Activated T-helper 1 cell treated with anti-CD3 and anti-CD28 coated beads, Interleukin-12 subunit alpha, Interleukin-12 subunit beta, Interleukin-2, Interleukin-4 antibody, amounts not matched to agents 30 ng/mL and 10 ng/mL and 1 ng/mL, durations not matched to agents 14 hours and 24 hours and 36 hours (primary cell): ENCODE measurements around the gene RANBP17. TPM values are rescaled to one million over a fixed set of nuclear protein-coding genes. Genes with fewer than 3 reads are reported as not detected.

Experiments used
- DNase-seq: peaks from one replicate; pipeline ENCODE4 v3.0.0; 2021; ENCODE audit warnings: low spot score
- H3K27ac Mint-ChIP-seq: one replicate; pipeline ENCODE4 v1.8.0; 2021; ENCODE audit warnings: mild to moderate bottlenecking, mixed read lengths
- H3K27me3 Mint-ChIP-seq: one replicate; pipeline ENCODE4 v1.8.0; 2022; ENCODE audit warnings: mild to moderate bottlenecking, moderate library complexity, mixed read lengths; ENCODE audit not compliant: insufficient read depth
- H3K36me3 Mint-ChIP-seq: one replicate; pipeline ENCODE4 v1.8.0; 2021; ENCODE audit warnings: low read depth, mixed read lengths
- H3K4me1 Mint-ChIP-seq: one replicate; pipeline ENCODE4 v1.8.0; 2021; ENCODE audit warnings: low read depth, mixed read lengths
- H3K4me3 Mint-ChIP-seq: one replicate; pipeline ENCODE4 v1.8.0; 2021; ENCODE audit warnings: mild to moderate bottlenecking, moderate library complexity, mixed read lengths
- H3K9me3 Mint-ChIP-seq: one replicate; pipeline ENCODE4 v1.8.0; 2021; ENCODE audit warnings: mixed read lengths
- intact Hi-C: fragments of 100-400 bp; cut with micrococcal nuclease; formaldehyde crosslinking; loops from one replicate; pipeline ENCODE4 v1.15.1; 2024
- total RNA-seq: library from RNA; stranded (reverse); gene quantifications from 2 replicates; pipeline ENCODE4 v1.2.3, GENCODE V29; 2022

RANBP17 gene
- total RNA-seq, 1 donor from 2014 or later: not detected

DNA sequence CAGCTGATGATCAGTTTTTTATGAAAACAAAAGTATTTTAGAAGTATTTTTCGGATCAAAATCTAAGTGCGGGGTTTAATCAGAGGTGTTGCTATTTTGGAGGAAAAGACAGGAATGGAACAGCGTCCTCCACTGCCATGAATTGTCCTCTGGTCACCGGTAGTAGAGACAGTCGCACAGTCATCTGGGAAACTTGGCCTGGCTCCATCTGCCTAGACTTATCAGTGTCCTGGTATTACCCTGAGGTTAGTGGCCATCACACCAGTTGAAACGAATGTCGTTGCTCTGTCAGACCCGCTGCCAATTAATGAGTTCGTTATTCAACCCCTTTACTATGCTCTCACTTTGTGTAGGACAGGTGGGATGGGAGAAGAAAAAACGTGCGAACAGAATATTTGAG is 455.4 kb downstream of the RANBP17 start:
- H3K27ac Mint-ChIP-seq: no peak overlapping the region
- H3K36me3 Mint-ChIP-seq: peaks cover 4% of the 10 kb centered on the region
- H3K9me3 Mint-ChIP-seq: no peaks in the 10 kb centered on the region
- no peak overlapping the region for H3K4me3 Mint-ChIP-seq
- peaks cover 63% of the 10 kb centered on the region for H3K27me3 Mint-ChIP-seq
- peaks cover 6% of the 10 kb centered on the region for H3K4me1 Mint-ChIP-seq
- no peak for DNase-seq
- intact Hi-C loops: loop anchor here (2.0 kb wide), 1 partner anchor 1922 kb away; no protein-coding TSS in a partner anchor

DNA sequence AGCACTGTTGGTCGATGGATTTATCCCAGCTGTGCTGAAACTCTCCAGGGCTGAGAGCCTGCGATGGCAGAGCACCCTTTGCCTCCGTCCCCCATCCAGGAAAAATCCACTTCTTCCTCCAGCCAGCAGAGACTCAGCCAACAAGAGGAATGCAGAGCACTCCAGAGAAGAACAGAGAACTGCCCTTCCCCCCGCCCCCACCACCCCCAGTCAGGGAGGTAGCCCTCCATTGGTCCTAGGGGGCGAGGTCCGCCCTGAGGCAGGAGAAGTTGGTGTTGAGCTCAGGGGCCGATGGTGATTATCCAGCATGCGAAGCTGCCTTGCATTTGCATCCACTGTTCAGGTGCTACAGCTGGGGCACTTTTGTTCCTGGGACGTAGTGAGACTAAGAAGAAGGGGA is 456.2 kb downstream of the RANBP17 start:
- Mint-ChIP-seq H3K9me3 (no peaks in the 10 kb centered on the region), H3K27me3 (peaks cover 65% of the 10 kb centered on the region), H3K36me3 (peaks cover 2% of the 10 kb centered on the region), H3K27ac (no peak overlapping the region), H3K4me1 (peaks cover 2% of the 10 kb centered on the region), H3K4me3 (no peak overlapping the region)
- DNase-seq: no peak
- intact Hi-C loops: no loop called here

DNA sequence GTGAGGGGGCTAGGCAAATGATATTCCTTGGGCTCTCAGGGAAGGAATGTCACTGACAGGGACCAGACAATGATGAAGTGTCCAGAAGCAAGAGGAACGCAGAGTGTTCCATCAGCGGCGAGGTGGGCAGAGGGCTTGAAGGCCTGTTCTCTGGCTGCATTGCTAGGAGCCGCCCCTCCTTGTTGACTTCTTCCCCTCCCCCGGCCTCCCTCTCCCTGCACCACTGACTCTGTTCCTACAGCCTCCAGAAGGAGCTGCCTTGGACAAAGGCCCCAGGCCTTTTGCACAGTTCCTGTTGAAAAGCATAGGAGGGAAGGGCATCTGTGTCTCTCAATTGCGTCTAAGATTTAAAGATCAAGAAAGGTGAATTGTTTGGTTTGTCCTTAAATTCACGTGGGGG is 459.6 kb downstream of the RANBP17 start:
- intact Hi-C loops: no loop called here
- Mint-ChIP-seq H3K27me3 (peaks cover 57% of the 10 kb centered on the region), H3K36me3 (no peaks in the 10 kb centered on the region)

DNA sequence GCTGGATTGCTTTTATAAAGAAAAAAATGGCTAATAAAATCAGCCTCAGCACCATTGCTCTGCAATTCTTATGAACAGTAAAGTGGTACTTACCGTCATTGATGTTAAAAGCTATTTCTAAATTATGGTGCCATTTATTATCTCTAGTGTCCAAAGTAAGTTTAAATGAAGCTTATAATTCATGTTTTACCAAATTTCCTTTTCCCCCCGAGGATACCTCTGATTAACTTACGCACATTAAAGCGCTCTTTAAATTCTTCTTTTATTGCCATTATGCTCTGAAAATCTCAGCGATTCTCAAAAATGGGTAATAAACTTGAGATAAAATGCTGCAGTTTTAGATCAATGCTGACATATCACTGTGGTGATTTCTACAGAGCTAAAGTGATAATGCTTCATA is 460.7 kb downstream of the RANBP17 start:
- no peaks in the 10 kb centered on the region for H3K9me3 Mint-ChIP-seq
- H3K4me1 Mint-ChIP-seq: no peaks in the 10 kb centered on the region
- H3K27ac Mint-ChIP-seq: no peak overlapping the region
- H3K27me3 Mint-ChIP-seq: peaks cover 54% of the 10 kb centered on the region
- DNase-seq: no peak
- H3K4me3 Mint-ChIP-seq: no peak overlapping the region
- H3K36me3 Mint-ChIP-seq: no peaks in the 10 kb centered on the region
- intact Hi-C loops: no loop called here

More for the DNA sequence above, 459.6 kb downstream of the RANBP17 start:
- no peak for DNase-seq
- no peak overlapping the region for H3K27ac Mint-ChIP-seq
- H3K4me1 Mint-ChIP-seq: no peaks in the 10 kb centered on the region
- H3K4me3 Mint-ChIP-seq: no peak overlapping the region
- no peaks in the 10 kb centered on the region for H3K9me3 Mint-ChIP-seq

DNA sequence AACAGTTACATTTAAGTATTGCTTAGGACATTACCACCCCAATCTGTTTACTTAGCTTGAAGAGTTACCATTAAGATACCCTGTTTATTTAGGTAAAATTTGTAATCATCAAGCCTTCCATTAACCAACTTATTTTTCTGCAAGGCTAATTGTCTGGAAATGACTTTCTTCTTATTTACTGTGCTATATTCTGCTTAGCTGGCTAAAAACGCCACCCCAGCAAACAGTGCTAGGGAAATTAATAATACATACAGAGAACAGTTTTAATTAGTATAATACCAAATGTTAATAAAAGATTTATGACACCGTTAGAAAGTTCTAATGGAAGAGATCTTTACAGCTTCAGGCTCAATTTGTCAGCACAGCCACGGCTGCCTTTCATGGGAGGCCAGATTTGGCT is 461.2 kb downstream of the RANBP17 start:
- Mint-ChIP-seq H3K9me3 (no peaks in the 10 kb centered on the region), H3K36me3 (no peaks in the 10 kb centered on the region), H3K27me3 (peaks cover 50% of the 10 kb centered on the region), H3K4me3 (no peak overlapping the region), H3K27ac (no peak overlapping the region), H3K4me1 (no peaks in the 10 kb centered on the region)
- intact Hi-C loops: no loop called here
- no peak for DNase-seq

DNA sequence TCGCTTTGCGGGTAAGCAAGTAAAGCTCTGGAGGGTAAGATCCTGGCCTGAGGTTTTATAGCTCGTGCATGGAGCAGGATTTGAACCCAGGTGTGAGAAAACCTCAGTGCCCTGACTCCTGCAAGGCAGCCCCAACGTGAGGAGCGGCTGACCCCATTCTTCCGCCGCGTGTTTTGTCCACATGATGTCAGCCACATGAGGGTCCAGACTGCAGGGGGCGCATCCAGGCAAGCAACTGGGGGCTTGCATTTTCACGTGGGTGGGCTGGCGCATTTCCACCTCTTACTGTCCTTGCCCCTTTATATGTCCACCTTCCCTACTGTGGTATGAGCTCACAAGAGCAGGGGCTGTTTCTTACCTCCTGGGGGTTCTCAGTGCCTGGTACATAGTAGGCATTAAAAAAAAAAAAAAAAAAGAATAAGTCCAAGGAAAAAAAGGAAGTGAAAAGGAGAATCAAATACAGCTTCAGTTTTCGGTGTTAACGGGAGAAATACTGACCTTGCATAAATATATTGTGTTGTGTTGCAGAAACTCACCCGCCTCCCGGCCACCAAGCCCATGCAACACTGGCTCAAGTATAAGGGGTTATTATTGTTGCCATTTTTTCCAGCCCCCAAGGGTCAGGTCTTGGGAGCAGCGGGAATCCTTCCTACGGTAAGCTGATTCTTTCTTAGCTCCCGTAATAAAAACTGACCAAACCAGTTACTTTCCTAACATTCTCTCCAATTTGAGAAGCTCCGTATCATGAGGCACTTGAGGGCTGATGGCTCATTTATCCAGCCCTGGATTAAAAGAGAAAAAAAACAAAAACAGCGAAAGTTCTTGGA is 462.2 kb downstream of the RANBP17 start:
- H3K27me3 Mint-ChIP-seq: peaks cover 46% of the 10 kb centered on the region
- no peaks in the 10 kb centered on the region for H3K4me1 Mint-ChIP-seq
- no peak for DNase-seq
- H3K36me3 Mint-ChIP-seq: no peaks in the 10 kb centered on the region
- H3K9me3 Mint-ChIP-seq: no peaks in the 10 kb centered on the region
- H3K4me3 Mint-ChIP-seq: no peak overlapping the region
- intact Hi-C loops: no loop called here
- no peak overlapping the region for H3K27ac Mint-ChIP-seq

DNA sequence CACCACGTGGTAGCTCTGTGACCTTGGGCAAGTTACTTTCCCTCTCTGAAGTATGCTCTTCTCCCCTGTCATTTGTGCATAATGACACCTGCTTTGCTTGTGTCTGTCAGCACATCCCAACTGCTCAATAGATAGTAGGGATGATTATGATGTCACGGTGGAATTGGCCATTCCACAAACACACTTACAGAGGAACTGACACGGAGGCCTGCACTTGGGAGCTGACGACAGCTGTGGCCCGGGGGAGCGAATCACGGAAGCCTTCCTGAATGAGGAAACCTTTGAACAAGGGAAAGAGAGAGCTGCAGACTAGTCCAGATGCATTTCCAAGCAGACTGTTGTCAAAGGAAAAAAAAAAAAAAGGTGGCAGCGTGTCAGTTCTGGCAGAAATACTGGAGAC is 468.2 kb downstream of the RANBP17 start:
- Mint-ChIP-seq H3K9me3 (no peaks in the 10 kb centered on the region), H3K27me3 (peaks cover 29% of the 10 kb centered on the region), H3K4me1 (no peaks in the 10 kb centered on the region), H3K27ac (no peak overlapping the region), H3K4me3 (no peak overlapping the region), H3K36me3 (no peaks in the 10 kb centered on the region)
- intact Hi-C loops: no loop called here
- DNase-seq: no peak

DNA sequence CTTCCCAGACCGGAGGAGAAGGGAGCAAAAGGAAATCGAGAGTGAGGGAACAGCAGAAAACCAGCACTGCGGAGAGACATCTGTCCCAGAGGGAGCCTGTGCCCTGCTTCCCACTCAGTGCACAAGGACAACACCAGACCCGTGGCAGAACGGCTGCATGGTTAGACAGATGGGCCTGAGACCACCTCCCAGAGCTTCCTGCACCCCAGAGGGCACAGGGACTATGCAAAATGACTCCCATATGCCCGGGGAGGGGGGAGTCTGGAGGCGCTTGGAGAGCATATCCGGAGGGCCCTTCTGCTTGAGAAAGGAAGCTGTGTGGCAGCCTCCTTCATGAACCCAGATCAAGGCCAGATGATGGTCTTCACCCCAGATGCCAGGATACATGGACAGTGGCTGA is 473.8 kb downstream of the RANBP17 start:
- no peaks in the 10 kb centered on the region for H3K36me3 Mint-ChIP-seq
- no peaks in the 10 kb centered on the region for H3K9me3 Mint-ChIP-seq
- no peak overlapping the region for H3K27ac Mint-ChIP-seq
- no peak overlapping the region for H3K4me3 Mint-ChIP-seq
- intact Hi-C loops: loop anchor here (2.0 kb wide), 1 partner anchor 699 kb away; no protein-coding TSS in a partner anchor
- no peaks in the 10 kb centered on the region for H3K4me1 Mint-ChIP-seq
- peaks cover 19% of the 10 kb centered on the region for H3K27me3 Mint-ChIP-seq
- DNase-seq: no peak

DNA sequence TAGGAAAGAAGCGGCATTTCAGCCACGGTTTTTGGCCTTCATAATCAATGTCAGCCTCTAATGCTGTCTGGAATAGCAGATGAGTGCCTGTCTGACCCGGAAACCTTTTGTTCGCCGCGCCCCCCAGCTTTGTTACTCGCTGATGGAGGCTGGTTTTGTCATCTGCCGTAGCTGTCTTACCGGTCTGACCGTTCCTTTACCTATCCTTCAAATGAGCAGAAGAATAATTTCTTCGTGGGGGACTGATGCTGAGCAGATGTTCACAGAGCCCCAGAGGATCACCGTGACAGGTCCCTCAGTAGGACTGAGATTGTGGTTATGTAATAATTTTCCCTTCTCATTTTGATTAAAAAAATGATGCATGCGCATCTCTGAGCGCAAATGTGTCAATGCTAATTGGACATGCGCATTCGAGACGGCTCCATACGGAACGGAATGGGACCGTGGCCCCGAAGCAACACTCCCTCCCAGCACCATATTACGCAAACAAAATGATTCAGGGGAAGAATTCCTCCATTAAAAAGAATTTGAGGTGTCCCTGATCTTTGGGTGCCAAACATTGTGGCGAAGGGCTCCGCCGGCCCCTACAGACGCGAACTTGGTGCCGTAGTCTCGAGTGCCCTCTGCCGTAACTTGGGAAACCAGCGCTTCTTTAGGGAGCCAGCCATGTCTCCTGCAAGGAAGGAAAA is 474.8 kb downstream of the RANBP17 start:
- H3K27me3 Mint-ChIP-seq: peaks cover 19% of the 10 kb centered on the region
- H3K36me3 Mint-ChIP-seq: no peaks in the 10 kb centered on the region
- no peaks in the 10 kb centered on the region for H3K4me1 Mint-ChIP-seq
- no peak for DNase-seq
- no peaks in the 10 kb centered on the region for H3K9me3 Mint-ChIP-seq
- H3K4me3 Mint-ChIP-seq: peak overlapping the region; percentile 37
- intact Hi-C loops: loop anchor here (2.0 kb wide), 1 partner anchor 700 kb away; no protein-coding TSS in a partner anchor
- no peak overlapping the region for H3K27ac Mint-ChIP-seq

DNA sequence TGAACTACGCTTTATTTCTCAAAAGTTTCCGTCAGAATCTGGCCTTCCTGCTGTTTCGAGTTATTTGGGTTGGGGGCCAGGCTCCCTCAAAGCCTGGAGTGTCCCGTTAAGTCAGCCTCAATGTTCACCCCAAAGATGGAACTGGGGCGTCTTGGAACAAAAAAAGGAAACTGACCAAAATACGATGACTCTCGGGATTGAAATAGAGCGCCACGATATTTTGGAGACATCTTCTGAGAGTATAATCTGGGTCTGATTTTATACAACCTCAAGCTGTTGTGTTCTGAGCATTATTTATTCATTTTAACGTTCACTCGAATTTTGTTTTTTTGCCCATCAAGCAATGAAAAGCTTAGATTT is 475.4 kb downstream of the RANBP17 start:
- Mint-ChIP-seq H3K4me1 (no peaks in the 10 kb centered on the region), H3K4me3 (peak overlapping the region; percentile 37), H3K9me3 (no peaks in the 10 kb centered on the region), H3K36me3 (no peaks in the 10 kb centered on the region), H3K27me3 (peaks cover 19% of the 10 kb centered on the region), H3K27ac (no peak overlapping the region)
- intact Hi-C loops: loop anchor here (2.0 kb wide), 1 partner anchor 700 kb away; no protein-coding TSS in a partner anchor
- DNase-seq: no peak

DNA sequence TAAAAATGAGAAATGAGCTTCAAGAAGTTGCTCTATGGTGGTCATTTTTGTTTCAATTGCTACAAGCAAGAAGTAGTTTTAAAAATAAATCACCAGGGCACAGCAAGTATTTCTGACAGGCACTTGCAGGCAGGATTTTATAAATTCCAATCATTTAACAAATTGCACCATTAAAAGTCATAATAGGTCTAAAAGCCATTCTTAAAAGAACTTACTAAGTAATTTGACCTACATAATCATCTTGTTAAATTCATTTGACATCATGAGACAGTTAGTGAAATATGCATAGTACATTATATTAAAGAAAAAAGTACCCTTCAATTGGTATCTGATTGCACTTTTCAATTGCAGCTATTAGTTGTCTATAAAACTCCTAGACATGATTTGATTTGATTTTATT is 478.2 kb downstream of the RANBP17 start:
- Mint-ChIP-seq H3K27me3 (peaks cover 14% of the 10 kb centered on the region), H3K9me3 (no peaks in the 10 kb centered on the region), H3K27ac (no peak overlapping the region), H3K4me1 (no peaks in the 10 kb centered on the region), H3K36me3 (no peaks in the 10 kb centered on the region), H3K4me3 (no peak overlapping the region)
- intact Hi-C loops: no loop called here
- no peak for DNase-seq

DNA sequence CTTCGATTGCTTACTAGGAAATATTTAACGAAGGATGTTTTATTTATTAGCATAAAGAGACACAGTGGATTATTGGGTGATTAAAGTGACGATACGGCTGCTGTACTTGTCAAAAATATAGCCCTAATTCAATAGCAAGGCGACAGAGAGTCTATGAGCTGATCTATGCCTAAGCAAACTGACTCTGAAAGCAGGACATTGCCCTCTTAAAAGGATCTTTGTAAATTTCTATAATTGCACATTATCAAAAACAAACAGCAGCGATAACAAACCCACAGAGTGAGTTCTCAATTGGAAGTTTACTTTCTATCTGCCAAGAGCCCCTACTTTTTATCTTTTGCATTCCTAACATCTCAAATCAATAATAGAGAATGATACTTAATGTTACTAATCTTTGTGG is 478.7 kb downstream of the RANBP17 start:
- H3K27me3 Mint-ChIP-seq: peaks cover 11% of the 10 kb centered on the region
- no peaks in the 10 kb centered on the region for H3K4me1 Mint-ChIP-seq
- intact Hi-C loops: no loop called here
- H3K4me3 Mint-ChIP-seq: no peak overlapping the region
- DNase-seq: no peak
- H3K36me3 Mint-ChIP-seq: no peaks in the 10 kb centered on the region
- no peak overlapping the region for H3K27ac Mint-ChIP-seq
- no peaks in the 10 kb centered on the region for H3K9me3 Mint-ChIP-seq

DNA sequence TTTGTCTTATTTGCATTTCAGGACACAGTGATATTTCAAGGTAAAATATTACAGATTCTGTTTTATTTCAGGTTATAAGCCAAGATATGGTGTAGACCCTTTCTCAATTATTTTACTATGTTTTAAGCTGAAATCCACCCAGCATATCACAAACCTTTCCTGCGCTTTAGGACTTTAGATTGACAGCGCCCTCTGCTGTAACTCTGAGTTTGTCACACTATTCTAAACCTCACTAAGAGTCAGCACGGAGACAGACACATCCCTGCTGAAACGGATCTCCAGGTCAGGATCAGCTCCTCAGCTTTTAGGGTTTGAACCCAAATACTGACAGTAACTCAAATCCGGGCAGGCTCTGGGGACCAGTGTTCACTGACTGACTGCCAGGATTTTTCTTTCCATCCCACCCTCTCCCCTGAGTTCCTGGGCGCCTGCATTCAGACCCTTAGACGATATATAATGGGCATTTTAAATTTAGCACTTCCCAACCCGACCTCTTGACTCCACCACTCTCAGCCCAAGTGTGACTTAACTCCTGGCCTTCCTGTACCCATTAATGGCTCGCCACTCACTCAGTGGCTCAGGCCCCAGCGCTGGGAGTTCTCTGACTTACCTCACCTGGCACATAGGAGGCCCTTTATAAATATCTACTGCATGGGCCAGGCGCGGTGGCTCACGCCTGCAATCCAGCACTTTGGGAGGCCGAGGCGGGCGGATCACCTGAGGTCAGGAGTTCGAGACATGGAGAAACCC is 480.7 kb downstream of the RANBP17 start:
- Mint-ChIP-seq H3K27me3 (peaks cover 11% of the 10 kb centered on the region), H3K4me3 (no peak overlapping the region), H3K36me3 (no peaks in the 10 kb centered on the region), H3K27ac (no peak overlapping the region), H3K4me1 (no peaks in the 10 kb centered on the region), H3K9me3 (no peaks in the 10 kb centered on the region)
- peak; percentile 3 for DNase-seq
- intact Hi-C loops: loop anchor here (1.0 kb wide), 1 partner anchor 135 kb away; no protein-coding TSS in a partner anchor
